H1 (cell line): ENCODE results near the gene BGN. TPM values are rescaled to one million over a fixed set of nuclear protein-coding genes. Genes with fewer than 3 reads are reported as not detected.

Experiments used
- CTBP2 ChIP-seq: IDR thresholded peaks from 2 replicates; pipeline ENCODE4 v1.7.0; 2011; ENCODE audit warnings: borderline replicate concordance, mild to moderate bottlenecking, moderate library complexity, mixed read lengths, low read length; ENCODE audit not compliant: insufficient read depth, insufficient read length
- RAD21 ChIP-seq, 2 experiments: IDR thresholded peaks in 1 of 2; conservative IDR thresholded peaks in 1 of 2; 2 replicates each; pipeline ENCODE4 v1.6.1; 2011; ENCODE audit warnings: low read depth in 2 of 2, low read length in 2 of 2, improper control_type of control experiment in 1 of 2, inconsistent platforms in 1 of 2, mild to moderate bottlenecking in 1 of 2, moderate library complexity in 1 of 2
- polyA plus RNA-seq, 7 experiments: library from polyadenylated mRNA; depleted of rRNA in 3 of 7; stranded (reverse) in 5 of 7; unstranded in 2 of 7; fragments of >200 nt in 5 of 7; fragments of 200-250 nt in 2 of 7; gene quantifications; 1 replicate in 5 of 7; 2 replicates in 1 of 7; 4 replicates in 1 of 7; pipeline versions ENCODE4 v1.2.1 to v1.2.3, GENCODE V29; 2011 to 2013; ENCODE audit warnings: missing spikeins in 2 of 7, mixed read lengths in 2 of 7
- total RNA-seq: library from RNA; stranded (reverse); fragmentation: NEBNext Ultra II Directional; extraction: Animal tissue kit (Norgen Biotek cat#: 25700); gene quantifications from 2 replicates; pipeline ENCODE4 v1.2.1, GENCODE V29; 2021

BGN gene
- total and polyA plus RNA-seq, 2 of the 8 experiments (the other 6 are each of a cell fraction or from before 2014, with no cell fraction given): 1.8 to 2.4 TPM

DNA sequence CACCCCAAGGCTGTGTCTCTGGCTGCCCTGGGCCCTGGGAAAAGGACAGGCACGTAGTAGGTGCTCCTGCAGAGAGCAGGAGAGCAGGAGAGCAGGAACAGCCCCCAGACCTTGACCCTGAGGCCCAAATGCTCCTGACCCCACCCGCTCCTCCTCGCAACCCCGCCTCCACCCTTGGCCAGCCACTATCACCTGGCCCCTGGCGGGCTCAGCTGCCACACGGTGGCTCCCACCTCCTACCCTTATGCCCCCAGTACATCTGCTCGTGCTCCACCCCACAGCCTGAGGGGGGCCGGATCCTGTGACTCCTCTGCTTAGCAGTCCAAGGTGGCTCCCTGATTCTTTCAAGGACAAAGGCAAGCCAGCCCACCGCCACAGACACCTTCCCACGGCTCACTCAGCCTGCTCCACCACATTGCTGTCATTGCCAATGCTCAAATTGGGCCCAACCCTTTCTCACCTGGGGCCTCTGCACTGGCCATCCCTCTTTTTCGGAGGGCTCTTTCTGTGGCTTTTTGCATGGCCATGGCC is 19.0 kb upstream of the BGN start (continued):
- TF ChIP-seq CTBP2 (no peak), RAD21 (IDR thresholded peaks at IDR 0.05 in 1 of 2, conservative IDR thresholded peaks at IDR 0.05 in 1 of 2; ENCODE audit: low read depth in 2 of 2, low read length in 2 of 2) (no peak)
